ENCODE measurements around the gene SPO11. TPM values are rescaled to one million over a fixed set of nuclear protein-coding genes. Genes with fewer than 3 reads are reported as not detected.

Gene SPO11, protein sequence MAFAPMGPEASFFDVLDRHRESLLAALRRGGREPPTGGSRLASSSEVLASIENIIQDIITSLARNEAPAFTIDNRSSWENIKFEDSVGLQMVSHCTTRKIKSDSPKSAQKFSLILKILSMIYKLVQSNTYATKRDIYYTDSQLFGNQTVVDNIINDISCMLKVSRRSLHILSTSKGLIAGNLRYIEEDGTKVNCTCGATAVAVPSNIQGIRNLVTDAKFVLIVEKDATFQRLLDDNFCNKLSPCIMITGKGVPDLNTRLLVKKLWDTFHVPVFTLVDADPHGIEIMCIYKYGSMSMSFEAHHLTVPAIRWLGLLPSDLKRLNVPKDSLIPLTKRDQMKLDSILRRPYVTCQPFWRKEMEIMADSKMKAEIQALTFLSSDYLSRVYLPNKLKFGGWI
- not detected in 2 replicates for total RNA-seq (2021)
- long read RNA-seq = 0 reads

DNA sequence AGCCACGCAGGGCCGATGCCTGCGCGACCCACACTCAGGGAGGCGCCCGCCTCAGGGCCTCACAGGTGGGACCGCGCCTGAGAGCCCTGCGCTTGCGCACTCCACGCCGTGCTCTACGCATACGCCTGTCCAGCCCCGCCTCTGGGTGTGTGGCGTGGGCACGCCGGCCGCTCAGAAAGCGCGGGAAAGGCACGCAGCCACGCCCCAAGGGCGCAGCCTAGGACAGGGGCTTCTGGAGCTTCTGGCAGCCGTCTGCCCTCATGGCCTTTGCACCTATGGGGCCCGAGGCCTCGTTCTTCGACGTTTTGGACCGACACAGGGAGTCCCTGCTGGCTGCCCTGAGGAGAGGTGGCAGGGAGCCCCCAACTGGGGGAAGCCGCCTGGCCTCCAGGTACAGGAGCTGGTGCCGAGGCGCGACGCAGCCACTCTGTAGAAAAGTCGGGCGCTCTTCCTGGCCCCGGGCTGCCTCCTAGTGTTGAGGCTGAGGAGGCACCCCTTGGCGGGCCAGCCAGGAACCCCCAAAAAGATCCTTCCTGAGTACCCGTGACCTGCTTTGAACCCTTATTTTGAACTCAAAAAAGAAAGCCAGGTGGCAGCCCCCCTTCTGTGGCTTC lies at the start of gene SPO11:
TSS of gene SPO11 (plus strand) at position 196 of the 614 bp plus-strand sequence. CDS start at position 261, 65 bp downstream.
- no CpG with 5 or more reads among the region's 40 CpGs for WGBS (ENCODE audit: extremely low coverage, insufficient read length, low lambda C conversion rate)
- H2BK5ac ChIP-seq (ENCODE audit: insufficient read length, low read length) = no peak within 1 kb of the TSS
- TF ChIP-seq, protein P1, sequence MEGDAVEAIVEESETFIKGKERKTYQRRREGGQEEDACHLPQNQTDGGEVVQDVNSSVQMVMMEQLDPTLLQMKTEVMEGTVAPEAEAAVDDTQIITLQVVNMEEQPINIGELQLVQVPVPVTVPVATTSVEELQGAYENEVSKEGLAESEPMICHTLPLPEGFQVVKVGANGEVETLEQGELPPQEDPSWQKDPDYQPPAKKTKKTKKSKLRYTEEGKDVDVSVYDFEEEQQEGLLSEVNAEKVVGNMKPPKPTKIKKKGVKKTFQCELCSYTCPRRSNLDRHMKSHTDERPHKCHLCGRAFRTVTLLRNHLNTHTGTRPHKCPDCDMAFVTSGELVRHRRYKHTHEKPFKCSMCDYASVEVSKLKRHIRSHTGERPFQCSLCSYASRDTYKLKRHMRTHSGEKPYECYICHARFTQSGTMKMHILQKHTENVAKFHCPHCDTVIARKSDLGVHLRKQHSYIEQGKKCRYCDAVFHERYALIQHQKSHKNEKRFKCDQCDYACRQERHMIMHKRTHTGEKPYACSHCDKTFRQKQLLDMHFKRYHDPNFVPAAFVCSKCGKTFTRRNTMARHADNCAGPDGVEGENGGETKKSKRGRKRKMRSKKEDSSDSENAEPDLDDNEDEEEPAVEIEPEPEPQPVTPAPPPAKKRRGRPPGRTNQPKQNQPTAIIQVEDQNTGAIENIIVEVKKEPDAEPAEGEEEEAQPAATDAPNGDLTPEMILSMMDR (conservative IDR thresholded peaks at IDR 0.05) = peak; percentile 89
- no peaks in the 10 kb centered on the region for H3K23me2 ChIP-seq (ENCODE audit: insufficient read length, low read depth, low read length, poor library complexity, severe bottlenecking)
- DNase-seq = peak; percentile 75
- no peaks in the 10 kb centered on the region for H3K9me3 ChIP-seq (ENCODE audit: control insufficient read depth, low read depth, low read length)
- Mint-ChIP-seq H3K4me1 (peaks cover 18 to 24% of the 10 kb centered on the region in 2 experiments), H3K27ac (no peak within 1 kb of the TSS), H3K27me3 (ENCODE audit: low read depth) (peaks cover 22% of the 10 kb centered on the region), H3K4me3 (no peak within 1 kb of the TSS), H3K36me3 (ENCODE audit: insufficient read depth in 1 of 3, low read depth in 3 of 3) (no peaks in the 10 kb centered on the region), H3K9me3 (no peaks in the 10 kb centered on the region)
- H2BK20ac ChIP-seq (ENCODE audit: low read depth, low read length, poor library complexity, severe bottlenecking) = no peak within 1 kb of the TSS
- H4K5ac ChIP-seq (ENCODE audit: insufficient read length, low read depth, low read length) = no peak within 1 kb of the TSS
- H3K14ac ChIP-seq (ENCODE audit: insufficient read depth, low read length) = no peak within 1 kb of the TSS; the same call in 1 of the 2 replicates
- no peaks in the 10 kb centered on the region for H3K27me3 ChIP-seq (ENCODE audit: insufficient read depth, low read length)
- no peak within 1 kb of the TSS for H2BK12ac ChIP-seq (ENCODE audit: insufficient read length, low read depth, low read length)
- no peak within 1 kb of the TSS for H2BK15ac ChIP-seq (ENCODE audit: low read depth, low read length)
- H4K20me1 ChIP-seq (ENCODE audit: control insufficient read depth, insufficient read depth, insufficient read length) = no peaks in the 10 kb centered on the region
- H3K4me1 ChIP-seq (ENCODE audit: insufficient read depth, low read length) = no peaks in the 10 kb centered on the region
- H3T11ph ChIP-seq (ENCODE audit: low read length) = no peak within 1 kb of the TSS
- no peak within 1 kb of the TSS for H3K56ac ChIP-seq (ENCODE audit: insufficient read length, low read depth, low read length)
- H3K9ac ChIP-seq (ENCODE audit: extremely low read depth, insufficient read length, low read length) = no peak within 1 kb of the TSS
- H4K91ac ChIP-seq (ENCODE audit: insufficient read length, low read depth, low read length) = no peak within 1 kb of the TSS
- no peak within 1 kb of the TSS for H2AK5ac ChIP-seq (ENCODE audit: insufficient read length, low read length)
- no peak within 1 kb of the TSS for H4K8ac ChIP-seq (replicated peaks; ENCODE audit: insufficient read length, low read depth, low read length)
- no peak within 1 kb of the TSS for H2BK120ac ChIP-seq (ENCODE audit: low read depth, low read length, poor library complexity, severe bottlenecking)
- H3K23ac ChIP-seq (ENCODE audit: insufficient read length, low read depth, low read length) = no peak within 1 kb of the TSS
- H3K4ac ChIP-seq (ENCODE audit: low read depth, low read length) = no peak within 1 kb of the TSS
- H3K79me2 ChIP-seq (ENCODE audit: insufficient read depth, low read length) = no peaks in the 10 kb centered on the region
- H2AFZ ChIP-seq (ENCODE audit: low read length) = no peak within 1 kb of the TSS
- no peaks in the 10 kb centered on the region for H3K79me1 ChIP-seq (ENCODE audit: insufficient read depth, low read depth, low read length, poor library complexity, severe bottlenecking)
- H3K18ac ChIP-seq (ENCODE audit: insufficient read length, low read depth, low read length) = no peak within 1 kb of the TSS
- H3K4me2 ChIP-seq (ENCODE audit: insufficient read depth, insufficient read length, low read length) = no peak within 1 kb of the TSS
- H3K27ac ChIP-seq (ENCODE audit: insufficient read length, low read depth, low read length) = no peak within 1 kb of the TSS

All from H9 (cell line).